Fibroblast of mammary gland (primary cell): Measurements from ENCODE around the gene SEZ6L.

Experiments used
- DNase-seq: peaks from one replicate; pipeline ENCODE4 v3.0.0-alpha.2; 2010; ENCODE audit warnings: low read depth
- H3K4me3 ChIP-seq: 2 replicates; pipeline ENCODE4 v1.5.1; 2011; ENCODE audit warnings: low read depth, mild to moderate bottlenecking, low read length, moderate library complexity; ENCODE audit not compliant: control insufficient read depth
- CTCF ChIP-seq: conservative IDR thresholded peaks from 2 replicates; pipeline ENCODE4 v1.5.1; 2011; ENCODE audit warnings: low read depth, low read length, inconsistent platforms; ENCODE audit not compliant: control insufficient read depth, insufficient read depth

The SEZ6L gene

GRCh38 chr22:26385164-26385563, 215.9 kb downstream of the SEZ6L start:
- TF ChIP-seq CTCF: no peak

GRCh38 chr22:26389125-26389524, 219.9 kb downstream of the SEZ6L start:
- no peak overlapping the region for H3K4me3 ChIP-seq
- no peak for TF ChIP-seq CTCF
- DNase-seq: no peak

More at GRCh38 chr22:26385164-26385563, 215.9 kb downstream of the SEZ6L start:
- DNase-seq: no peak
- no peak overlapping the region for H3K4me3 ChIP-seq

- no peak overlapping the region for H3K4me3 ChIP-seq
- TF ChIP-seq CTCF: no peak
- no peak for DNase-seq
Observed at GRCh38 chr22:26391091-26391490, 221.8 kb downstream of the SEZ6L start.

- H3K4me3 ChIP-seq: no peak overlapping the region
- no peak for DNase-seq
- no peak for TF ChIP-seq CTCF
Observed at GRCh38 chr22:26391623-26392022, 222.4 kb downstream of the SEZ6L start.

- TF ChIP-seq CTCF: peak; percentile 9
- H3K4me3 ChIP-seq: no peak overlapping the region
- DNase-seq: no peak
Observed at GRCh38 chr22:26393929-26394328, 224.7 kb downstream of the SEZ6L start.

GRCh38 chr22:26394777-26395176, 225.5 kb downstream of the SEZ6L start:
- no peak for TF ChIP-seq CTCF
- no peak for DNase-seq
- no peak overlapping the region for H3K4me3 ChIP-seq

- no peak for TF ChIP-seq CTCF
Observed at GRCh38 chr22:26395926-26396325, 226.7 kb downstream of the SEZ6L start.

More at GRCh38 chr22:26395926-26396325, 226.7 kb downstream of the SEZ6L start:
- no peak overlapping the region for H3K4me3 ChIP-seq
- DNase-seq: no peak
